HUDEP-2 (cell line): ENCODE data around the gene ARHGEF11.
"Not testable (repeated sequence)": the region's sequence is repeated elsewhere in the genome, so short reads cannot be mapped to it uniquely, and the experiment has no call there.

Experiments used
- DNase-seq, 76 experiments: peaks; one replicate each; lab custom pipeline; 2025; ENCODE audit not compliant: unreplicated experiment in 76 of 76; lab: John Stamatoyannopoulos, UW

ARHGEF11 gene

GRCh38 chr1:157045250-157046218 is at the start of gene ARHGEF11:
Gene ARHGEF11 (minus strand): TSS chr1:157045742. CDS start chr1:157044330, 1,412 bp downstream.
- DNase-seq, result peak in 43 of 76 experiments; percentile 5 to 68 (median 31)

- DNase-seq, result no peak
Observed at GRCh38 chr1:157095091-157095490, 49.5 kb upstream of the ARHGEF11 start.

DNA sequence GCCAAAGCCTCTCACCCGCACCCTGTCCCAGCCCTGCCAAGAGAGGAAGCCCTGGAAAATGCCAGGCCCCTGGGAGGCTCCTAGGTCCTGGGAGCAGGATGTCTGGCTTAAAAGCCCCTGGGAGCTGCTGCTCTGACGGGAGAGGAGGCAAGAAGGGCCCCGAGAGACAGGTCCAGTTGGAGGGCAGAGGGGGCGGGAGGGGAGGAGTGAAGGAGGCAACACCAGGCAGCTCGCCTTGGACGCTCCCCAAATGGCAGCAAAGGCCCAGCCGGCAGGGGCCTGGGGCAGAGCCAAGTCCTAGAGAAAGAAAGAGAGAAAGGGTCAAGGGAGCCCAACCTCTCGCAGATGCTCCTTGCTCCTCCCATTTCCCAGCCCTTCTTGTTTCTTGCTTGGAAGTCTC is 47.3 kb upstream of the ARHGEF11 start:
- no peak for DNase-seq

- no peak for DNase-seq
Observed at GRCh38 chr1:157091668-157092273, 46.2 kb upstream of the ARHGEF11 start.

GRCh38 chr1:157091186-157091585 is 45.6 kb upstream of the ARHGEF11 start:
- DNase-seq, result no peak

DNA sequence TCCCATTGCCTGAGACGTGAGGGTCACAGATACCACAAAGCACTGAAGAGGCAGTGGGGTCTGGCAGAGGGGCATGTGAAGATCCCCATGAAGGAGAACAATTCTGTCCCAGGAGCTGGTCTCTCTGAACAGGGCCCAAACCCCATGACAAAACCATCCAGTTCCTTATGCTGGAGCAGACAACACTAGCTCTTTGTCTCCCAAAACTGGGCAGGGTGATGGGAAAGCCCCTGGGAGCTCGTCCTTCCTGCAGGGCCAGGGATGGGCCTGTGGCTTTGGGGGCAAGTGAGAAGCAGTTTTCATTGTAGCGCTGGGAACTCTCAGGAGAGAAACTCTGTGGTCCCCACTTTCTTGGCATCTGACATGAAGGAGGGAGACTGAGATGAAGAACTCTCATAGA is 45.2 kb upstream of the ARHGEF11 start:
- no peak for DNase-seq

DNA sequence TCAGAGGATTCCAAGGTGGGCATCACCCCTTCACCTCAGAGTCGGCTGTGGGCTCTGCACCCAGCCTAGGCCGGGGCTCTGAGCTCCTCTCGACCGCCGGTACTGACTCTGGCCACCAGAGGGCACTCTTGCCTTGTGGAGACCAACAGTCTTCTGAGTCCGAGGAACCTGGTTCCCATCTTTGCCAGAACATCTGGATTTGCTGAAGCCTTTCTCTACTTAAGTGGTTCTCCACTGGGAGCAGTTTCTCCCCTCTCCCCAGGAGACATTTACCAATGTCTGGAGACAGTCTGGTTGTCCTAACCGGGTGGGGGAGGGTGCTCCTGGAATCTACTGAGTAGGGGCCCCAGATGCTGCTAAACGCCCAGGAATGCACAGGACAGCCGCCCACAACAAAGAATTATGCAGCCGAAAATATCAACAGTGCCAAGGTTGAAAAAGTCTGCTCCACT is 44.7 kb upstream of the ARHGEF11 start:
- peak in 68 of 76 experiments; percentile 11 to 82 (median 59) for DNase-seq

DNA sequence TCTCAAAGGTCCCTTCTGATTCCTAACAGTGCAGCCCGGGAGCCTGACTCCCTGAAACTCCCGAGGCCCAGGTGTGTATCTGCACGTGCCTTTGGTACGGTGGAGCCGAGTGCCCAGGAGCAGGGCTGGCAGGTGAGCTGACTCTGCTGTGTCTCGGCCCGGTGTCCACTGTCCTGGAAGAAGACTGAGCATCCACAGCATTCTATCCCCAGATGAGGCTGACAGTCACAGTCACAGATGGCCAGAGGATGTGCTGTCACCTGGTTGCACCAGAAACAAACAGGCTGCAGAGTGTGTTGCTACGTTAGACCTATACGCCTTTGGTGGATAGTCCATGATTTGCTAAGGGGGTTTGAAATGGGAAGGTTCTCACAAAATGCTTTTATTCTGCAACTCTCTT is 44.2 kb upstream of the ARHGEF11 start:
- DNase-seq, result no peak

DNA sequence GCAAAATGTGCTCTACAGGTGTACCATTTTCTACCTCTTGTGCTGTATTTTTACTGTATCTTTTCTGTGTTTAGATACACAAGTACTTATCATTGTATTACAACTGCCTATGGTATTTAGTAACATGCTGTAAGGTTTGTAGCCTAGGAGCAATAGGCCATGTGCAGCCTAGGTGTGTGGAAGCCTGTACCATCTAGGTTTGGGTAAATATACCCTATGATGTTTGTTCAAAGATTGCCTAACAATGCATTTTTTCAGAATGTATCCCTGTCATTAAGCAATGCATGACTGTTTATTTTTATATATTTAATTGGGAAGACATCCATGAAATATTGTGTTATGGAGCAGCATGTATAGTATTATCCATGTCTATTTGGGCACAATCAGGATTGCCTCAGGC is 43.1 kb upstream of the ARHGEF11 start:
- DNase-seq, result no peak

GRCh38 chr1:157087030-157087429 is 41.5 kb upstream of the ARHGEF11 start:
- DNase-seq, result no peak

DNA sequence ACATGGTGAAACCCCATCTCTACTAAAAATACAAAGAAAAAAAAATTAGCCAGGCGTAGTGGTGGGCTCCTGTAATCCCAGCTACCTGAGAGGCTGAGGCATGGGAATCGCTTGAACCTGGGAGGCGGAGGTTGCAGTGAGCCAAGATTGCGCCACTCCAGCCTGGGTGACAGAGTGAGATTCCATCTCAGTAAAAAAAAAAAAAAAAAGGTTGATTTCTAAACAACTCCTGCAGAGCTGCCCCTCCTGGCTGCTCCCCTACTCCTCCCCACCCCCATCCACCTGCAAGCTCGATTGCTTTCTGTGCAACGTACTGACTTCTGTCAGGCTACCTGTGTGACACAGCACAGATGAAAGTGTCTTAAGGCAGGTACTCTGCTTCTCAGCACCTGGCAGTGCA is 40.8 kb upstream of the ARHGEF11 start:
- DNase-seq, result no peak

DNA sequence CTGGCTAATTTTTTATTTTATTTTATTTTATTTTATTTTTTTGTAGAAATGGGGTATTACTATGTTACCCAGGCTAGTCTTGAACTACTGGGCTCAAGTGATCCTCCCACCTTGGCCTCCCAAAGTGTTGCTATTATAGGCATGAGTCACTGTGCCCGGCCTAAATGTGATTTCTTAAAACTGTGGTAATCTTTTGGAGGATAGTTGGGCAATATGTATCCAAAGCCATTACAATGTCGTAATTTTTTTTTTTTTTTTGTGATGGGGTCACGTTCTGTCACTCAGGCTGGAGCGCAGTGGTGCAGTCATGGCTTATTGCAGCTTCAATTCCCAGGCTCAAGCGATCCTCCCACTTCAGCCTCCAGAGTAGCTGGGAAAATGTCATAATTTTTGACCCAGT is 39.9 kb upstream of the ARHGEF11 start:
- no peak for DNase-seq

DNA sequence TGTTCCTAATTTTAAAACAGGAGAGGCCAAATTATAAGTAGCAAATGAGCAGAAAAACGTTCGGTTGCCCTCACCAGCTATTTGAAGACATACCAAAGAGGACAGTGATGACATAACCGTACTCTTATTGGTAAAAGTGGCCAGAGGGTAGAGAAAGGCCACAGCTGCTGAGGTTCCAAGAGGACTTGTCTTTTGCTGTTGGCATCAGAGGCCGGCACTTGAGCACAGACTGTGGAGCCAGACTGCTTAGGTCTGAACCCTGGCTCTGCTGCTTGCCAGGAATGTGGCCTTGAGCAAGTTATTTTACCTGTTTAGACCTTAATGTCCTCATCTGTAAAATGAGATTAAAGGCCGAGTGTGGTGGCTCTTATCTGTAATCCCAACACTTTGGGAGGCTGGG is 39.2 kb upstream of the ARHGEF11 start:
- DNase-seq, result no peak

DNA sequence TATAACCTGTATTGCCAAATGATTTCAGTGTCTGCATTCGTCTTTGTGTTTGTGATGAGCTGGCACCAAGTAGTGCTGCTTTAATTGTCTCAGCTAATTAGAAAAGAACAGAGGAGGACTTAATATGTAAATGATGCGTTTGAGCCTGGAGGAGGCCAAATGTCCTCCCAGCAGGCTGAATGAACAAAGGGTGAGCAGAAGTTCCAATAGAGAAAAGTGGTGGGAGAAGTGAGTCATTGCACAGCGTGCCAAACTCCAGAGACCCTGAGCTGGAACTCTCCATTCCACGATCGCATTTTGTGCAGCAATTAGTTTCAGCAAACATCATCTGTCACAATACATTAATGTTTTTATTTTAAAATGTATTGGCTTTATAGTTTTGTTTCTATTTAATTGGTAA is 36.2 kb upstream of the ARHGEF11 start:
- no peak for DNase-seq

DNA sequence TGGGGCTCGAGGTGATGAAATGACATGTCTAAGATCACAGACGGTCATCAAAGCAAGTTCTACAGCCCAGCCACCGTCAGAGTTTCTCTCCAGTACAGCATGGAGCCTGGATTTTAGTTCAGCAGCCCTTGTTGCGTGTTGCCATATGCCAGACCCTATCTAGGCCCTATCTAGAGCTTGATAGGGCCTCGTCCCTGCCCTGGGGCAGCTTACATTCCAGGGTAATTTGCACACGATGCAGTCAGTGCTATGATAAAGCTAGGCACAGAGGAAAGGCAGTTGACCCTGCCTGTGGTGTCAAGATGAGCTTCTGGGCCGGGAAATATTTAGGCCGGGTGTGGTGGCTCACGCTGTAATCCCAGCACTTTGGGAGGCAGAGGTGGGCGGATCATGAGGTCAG is 35.2 kb upstream of the ARHGEF11 start:
- no peak for DNase-seq

- DNase-seq, result no peak
Observed at GRCh38 chr1:157077394-157077793, 31.9 kb upstream of the ARHGEF11 start.

DNA sequence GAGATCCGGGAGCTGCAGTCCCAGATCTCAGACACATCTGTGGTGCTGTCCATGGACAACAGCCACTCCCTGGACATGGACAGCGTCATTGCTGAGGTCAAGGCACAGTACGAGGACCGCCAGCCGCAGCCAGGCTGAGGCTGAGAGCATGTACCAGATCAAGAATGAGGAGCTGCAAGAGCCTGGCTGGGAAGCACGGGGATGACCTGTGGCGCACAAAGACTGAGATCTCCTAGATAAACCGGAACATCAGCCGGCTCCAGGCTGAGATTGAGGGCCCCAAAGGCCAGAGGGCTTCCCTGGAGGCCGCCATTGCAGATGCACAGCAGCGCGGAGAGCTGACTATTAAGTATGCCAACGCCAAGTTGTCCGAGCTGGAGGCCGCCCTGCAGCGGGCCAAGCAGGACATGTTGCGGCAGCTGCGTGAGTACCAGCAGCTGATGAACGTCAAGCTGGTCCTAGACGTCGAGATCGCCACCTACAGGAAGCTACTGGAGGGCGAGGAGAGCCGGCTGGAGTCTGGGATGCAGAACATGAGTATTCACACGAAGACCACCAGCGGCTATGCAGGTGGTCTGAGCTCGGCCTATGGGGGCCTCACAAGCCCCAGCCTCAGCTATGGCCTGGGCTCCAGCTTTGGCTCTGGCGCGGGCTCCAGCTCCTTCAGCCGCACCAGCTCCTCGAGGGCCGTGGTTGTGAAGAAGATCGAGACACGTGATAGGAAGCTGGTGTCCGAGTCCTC is 28.6 kb upstream of the ARHGEF11 start:
- DNase-seq, result peak in 39 of 76 experiments; percentile 1 to 47 (median 20)

- no peak for DNase-seq
Observed at GRCh38 chr1:157069601-157070000, 24.1 kb upstream of the ARHGEF11 start.

- DNase-seq, result not testable (repeated sequence)
Observed at GRCh38 chr1:157059241-157059640, 13.7 kb upstream of the ARHGEF11 start.

DNA sequence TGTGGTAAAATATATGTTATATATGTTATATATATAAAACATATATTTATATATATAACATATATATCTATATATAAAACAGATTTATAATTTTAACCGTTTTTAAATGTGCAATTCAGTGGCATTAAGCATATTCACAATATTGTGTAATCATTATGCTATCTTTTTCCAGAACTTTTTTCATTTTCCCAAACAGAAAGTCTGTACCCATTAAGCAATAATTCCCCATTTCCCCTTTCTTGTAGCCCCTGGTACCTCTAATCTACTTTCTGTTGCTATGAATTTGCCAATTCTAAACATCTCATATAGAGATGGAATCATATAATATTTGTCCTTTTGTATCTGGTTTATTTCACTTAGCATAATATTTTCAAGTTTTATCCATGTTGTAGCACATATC is 10.7 kb upstream of the ARHGEF11 start:
- no peak for DNase-seq

DNA sequence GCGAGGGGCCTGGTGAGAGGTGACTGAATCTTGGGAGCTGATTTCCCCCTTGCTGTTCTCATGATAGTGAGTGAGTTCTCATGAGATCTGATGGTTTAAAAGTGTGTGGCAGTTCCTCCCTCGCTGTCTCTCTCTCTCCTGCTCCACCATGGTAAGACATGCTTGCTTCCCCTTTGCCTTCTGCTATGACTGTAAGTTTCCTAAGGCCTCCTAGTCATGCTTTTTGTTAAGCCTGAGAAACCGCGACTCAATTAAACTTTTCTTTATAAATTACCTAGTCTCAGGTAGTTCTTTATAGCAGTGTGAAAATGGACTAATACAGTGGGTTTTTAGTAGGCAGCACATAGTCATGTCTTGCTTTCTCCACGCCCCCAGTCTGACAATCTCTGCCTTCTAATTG is 10.2 kb upstream of the ARHGEF11 start:
- DNase-seq, result not testable (repeated sequence)
